ENCODE measurements around the gene FUT7. TPM values are rescaled to one million over a fixed set of nuclear protein-coding genes. Genes with fewer than 3 reads are reported as not detected.

Gene FUT7
- total RNA-seq, 2 experiments from 2014 or later, result 0.68 to 2.8 TPM

DNA sequence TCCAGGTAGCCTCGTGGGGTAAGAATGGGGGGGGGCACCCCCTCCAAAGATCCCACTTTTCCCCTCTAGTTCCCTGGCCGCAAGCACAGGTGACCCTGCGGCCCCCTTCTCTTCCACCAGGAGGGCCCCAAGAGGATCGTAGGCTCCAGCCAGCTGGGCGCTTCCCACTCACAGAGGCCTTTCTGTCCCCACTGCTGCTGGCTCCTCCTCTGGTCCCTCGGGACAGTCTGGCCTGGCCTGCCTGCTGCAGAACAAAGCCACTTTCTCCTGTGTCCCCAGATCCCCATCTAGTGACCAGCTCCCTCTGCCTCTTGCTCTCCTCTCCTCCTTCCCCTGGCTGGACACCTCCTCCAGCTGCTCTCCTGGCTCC is 39.0 kb upstream of the FUT7 start:
- Mint-ChIP-seq H3K4me3 (peak overlapping the region; percentile 78), H3K36me3 (peaks cover 1% of the 10 kb centered on the region), H3K27ac (peak overlapping the region; percentile 83), H3K4me1 (peaks cover 29% of the 10 kb centered on the region), H3K27me3 (no peaks in the 10 kb centered on the region), H3K9me3 (ENCODE audit: low read depth) (no peaks in the 10 kb centered on the region)
- no peak for DNase-seq
- CTCF ChIA-PET, result interaction anchor here (0.7 to 10.2 kb wide), 18 partner anchors 10 to 399 kb away, joined by 3 to 183 read pairs (median 7); partner anchors contain the start of genes ABCA2, AJM1, FUT7 and MAN1B1
- ATAC-seq, result no peak

DNA sequence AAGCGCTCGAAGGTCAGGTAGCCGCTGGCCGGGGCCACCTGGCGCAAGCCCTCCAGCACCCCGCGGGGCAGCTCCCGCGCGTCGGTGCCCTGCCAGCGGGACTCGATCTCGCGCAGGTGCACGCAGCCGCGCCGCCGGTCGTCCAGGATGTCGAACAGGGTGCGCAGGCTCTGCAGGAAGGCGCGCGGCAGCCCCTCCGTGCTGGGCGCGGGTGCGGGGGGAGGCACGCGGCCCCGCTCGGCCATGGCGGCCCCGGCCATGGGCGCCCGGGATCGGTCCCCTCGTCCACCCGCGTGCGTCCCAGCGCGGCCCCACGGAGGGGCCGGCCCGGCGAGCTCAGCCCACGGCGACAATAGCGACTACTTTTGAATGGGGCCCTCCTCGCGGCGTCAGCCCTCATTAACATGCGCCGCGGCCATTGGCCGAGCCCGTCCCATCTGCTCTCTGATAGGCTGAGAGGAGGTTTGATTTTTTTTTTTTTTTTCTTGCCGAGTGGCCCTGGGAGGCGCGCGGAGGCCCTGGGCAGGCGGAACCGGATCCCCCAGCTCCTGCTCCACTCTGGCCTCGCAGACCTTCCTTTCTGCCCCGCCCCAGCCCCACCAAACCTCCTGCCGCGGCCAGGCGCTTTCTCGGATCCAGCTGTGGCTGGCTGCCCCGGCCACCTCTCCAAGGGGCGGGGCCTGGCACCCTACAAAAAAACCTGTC is 38.5 kb upstream of the FUT7 start, which contains the start of gene SAPCD2:
TSS of gene SAPCD2 (minus strand) at position 357 of the 705 bp plus-strand sequence. CDS start at position 260, 97 bp downstream.
- CTCF ChIA-PET, result interaction anchor here (0.6 to 10.2 kb wide), 20 partner anchors 12 to 399 kb away, joined by 3 to 183 read pairs (median 7); partner anchors contain the start of genes ABCA2, AJM1, FUT7 and MAN1B1
- Mint-ChIP-seq H3K9me3 (ENCODE audit: low read depth) (no peaks in the 10 kb centered on the region), H3K27me3 (no peaks in the 10 kb centered on the region), H3K27ac (peak within 1 kb of the TSS; percentile 83), H3K4me3 (peak within 1 kb of the TSS; percentile 78), H3K4me1 (peaks cover 27% of the 10 kb centered on the region), H3K36me3 (peaks cover 1% of the 10 kb centered on the region)
- DNase-seq, result peak; percentile 93
- ATAC-seq, result peak; percentile 91

DNA sequence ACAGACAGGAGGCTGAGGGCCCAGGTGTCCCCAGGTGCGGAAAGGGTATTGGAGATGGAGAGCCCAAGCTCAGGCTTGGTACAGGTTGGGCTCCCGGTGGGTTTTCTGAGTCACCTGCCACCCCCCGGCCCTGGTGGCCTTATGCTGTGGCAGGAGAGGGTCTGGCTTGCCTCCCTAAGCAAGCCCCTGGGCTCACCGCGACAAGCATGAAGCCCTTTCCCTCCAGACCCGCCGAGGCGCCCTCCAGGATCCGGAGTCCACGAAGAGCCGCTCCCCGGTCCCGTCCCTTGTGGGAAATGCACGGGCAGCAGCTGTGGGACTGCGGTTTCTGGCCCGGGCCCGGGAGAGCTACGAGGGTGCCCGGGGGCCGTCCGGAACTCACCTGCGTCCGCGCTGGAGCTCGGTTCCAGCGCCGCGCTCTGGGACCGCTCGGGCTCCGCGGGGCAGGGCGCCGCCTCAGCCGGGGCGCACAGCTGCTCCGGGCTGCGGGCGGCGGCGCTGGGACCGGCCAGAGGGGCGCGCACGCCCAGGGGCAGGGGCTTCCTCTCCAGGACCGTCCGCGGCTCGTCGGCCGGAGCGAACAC is 37.7 kb upstream of the FUT7 start:
- ATAC-seq (peak; percentile 10), DNase-seq (no peak)
- Mint-ChIP-seq H3K9me3 (ENCODE audit: low read depth) (no peaks in the 10 kb centered on the region), H3K4me3 (peak overlapping the region; percentile 61), H3K27me3 (no peaks in the 10 kb centered on the region), H3K4me1 (peaks cover 27% of the 10 kb centered on the region), H3K27ac (peak overlapping the region; percentile 28), H3K36me3 (peaks cover 1% of the 10 kb centered on the region)
- CTCF ChIA-PET, result interaction anchor here (0.6 to 10.2 kb wide), 20 partner anchors 12 to 398 kb away, joined by 3 to 183 read pairs (median 8); partner anchors contain the start of genes ABCA2, AJM1, FUT7 and MAN1B1

DNA sequence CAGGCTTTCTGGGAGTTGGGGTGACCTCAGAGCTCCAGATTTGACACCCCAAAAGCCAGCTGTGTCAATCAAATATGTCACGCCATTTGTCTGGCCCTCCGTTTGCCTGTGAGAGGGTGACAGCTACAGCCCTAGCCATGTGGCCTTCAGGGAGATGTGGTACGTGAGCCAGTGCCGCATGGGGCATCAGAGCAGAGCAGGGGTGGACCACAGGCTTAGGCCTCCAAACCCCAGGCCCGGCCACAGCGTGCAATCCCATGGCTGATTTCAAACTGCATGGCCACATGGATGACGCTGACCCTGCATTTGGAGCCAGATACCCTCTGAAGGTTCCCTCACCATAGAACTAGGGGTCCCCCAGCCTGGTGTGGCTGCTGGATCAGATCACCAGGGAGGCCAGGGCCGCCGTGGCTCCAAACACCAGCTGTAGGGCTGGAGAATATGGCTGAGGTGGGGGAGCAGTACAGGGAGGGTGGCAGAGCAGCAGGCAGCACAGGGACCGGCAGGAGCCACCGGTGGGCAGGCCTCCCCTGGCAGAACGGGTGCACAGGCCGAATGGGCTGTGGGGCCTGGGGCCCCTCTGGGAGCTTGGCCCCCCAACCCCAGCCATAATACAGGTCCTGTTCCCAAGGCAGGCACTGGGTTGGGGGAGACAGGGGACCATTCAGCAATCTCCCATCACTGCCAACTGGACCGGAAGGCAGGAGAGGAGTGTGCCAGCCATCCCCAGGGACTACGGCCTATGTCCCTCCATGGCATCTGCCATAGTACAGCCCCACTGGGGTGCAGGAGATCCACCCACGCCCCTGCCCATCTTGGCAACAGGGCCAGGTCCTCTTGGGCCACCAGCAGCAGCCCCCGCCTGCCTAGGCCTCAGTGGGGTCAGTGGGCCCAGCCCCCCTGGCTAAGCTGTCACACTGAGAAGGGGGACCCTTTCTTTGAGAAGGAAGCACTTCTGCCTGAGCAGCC is 36.9 kb upstream of the FUT7 start:
- Mint-ChIP-seq H3K4me1 (peaks cover 29% of the 10 kb centered on the region), H3K27me3 (no peaks in the 10 kb centered on the region), H3K4me3 (peak overlapping the region; percentile 61), H3K36me3 (peaks cover 4% of the 10 kb centered on the region), H3K27ac (peak overlapping the region; percentile 24), H3K9me3 (ENCODE audit: low read depth) (no peaks in the 10 kb centered on the region)
- ATAC-seq (no peak), DNase-seq (no peak)
- CTCF ChIA-PET, result interaction anchor here (0.7 to 10.2 kb wide), 41 partner anchors 8 to 397 kb away, joined by 3 to 183 read pairs (median 5); partner anchors contain the start of genes ABCA2, AJM1, CYSRT1 and DPP7

DNA sequence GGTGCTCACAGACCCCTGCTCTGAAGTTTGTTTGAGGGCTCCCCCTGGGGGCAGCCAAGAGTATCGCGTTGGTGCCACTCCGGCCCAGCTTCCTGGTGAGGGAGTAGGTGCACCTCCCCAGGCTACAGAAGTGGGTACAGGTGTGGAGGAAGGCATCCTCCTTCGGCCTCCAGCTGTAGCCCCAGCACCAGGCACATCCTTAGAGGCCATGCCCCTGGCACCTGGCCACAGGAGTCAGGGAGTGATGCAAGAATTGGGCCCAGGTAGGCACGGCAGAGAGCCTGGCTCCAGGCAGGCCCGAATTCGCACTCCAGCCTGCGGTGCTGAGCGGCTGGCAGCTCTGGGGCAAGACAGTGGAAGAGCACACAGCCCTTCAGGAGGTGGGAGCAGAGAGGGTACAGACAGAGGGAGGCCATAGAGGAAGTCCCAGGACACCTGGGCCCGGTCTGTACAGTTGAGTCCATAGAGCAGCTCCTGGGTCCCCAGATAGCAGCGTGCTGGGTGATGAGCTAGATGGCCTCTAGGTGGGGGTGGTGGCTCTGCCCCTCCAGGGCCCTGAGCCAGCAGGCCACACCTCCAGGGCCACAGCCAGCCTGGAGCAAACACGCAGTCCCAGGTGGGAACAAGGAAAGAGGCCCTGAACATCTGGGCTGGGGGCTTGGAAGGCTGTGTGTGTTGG is 36.1 kb upstream of the FUT7 start:
- Mint-ChIP-seq H3K27ac (peak overlapping the region; percentile 63), H3K36me3 (peaks cover 4% of the 10 kb centered on the region), H3K4me3 (peak overlapping the region; percentile 41), H3K9me3 (ENCODE audit: low read depth) (no peaks in the 10 kb centered on the region), H3K4me1 (peaks cover 28% of the 10 kb centered on the region), H3K27me3 (no peaks in the 10 kb centered on the region)
- CTCF ChIA-PET, result interaction anchor here (0.6 to 10.2 kb wide), 53 partner anchors 9 to 338 kb away, joined by 3 to 183 read pairs (median 5); partner anchors contain the start of genes ABCA2, AJM1, CCDC183 and CYSRT1
- peak; percentile 48 for ATAC-seq
- peak; percentile 91 for DNase-seq

DNA sequence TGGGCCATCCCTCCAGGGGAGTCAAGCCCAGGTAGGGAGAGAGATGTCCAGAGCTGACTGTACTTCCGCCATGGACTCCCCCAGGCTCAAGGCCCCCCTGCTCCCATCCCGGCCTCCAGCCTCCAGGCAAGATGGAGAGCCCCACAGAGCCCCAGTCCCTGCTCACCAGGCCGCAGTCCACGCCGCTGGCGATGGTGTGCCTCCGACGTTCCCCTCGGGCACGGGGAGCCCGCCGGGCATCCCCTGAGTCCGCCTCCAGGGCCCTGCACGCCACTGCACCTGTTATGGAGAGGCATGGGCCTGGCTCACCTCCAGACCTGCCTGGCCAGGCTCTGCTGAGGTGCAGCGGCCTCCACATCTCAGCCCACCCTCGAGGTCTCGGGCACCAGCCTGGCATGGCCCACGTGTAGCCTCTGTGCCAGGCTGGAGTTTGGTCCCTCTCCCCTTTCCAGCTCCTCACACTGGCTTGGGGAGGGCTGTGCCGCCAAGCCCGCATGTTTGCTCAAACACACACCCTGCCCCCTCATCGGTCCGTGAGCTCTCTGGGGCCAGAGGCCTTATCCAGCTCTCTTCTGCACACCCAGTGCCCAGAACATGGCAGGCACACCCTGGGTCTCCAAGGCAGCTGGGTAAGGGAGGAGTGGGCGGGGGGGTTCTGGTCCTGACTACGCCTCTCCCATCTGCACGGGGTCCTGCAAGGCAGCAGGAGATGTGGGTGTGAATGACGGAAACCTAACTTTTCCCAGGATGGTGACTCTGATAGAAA is 34.4 kb upstream of the FUT7 start:
- no peaks in the 10 kb centered on the region for H3K27me3 Mint-ChIP-seq
- DNase-seq (no peak), ATAC-seq (no peak)
- H3K36me3 Mint-ChIP-seq, result peaks cover 4% of the 10 kb centered on the region
- H3K9me3 Mint-ChIP-seq (ENCODE audit: low read depth), result no peaks in the 10 kb centered on the region
- H3K4me1 Mint-ChIP-seq, result peaks cover 20% of the 10 kb centered on the region
- CTCF ChIA-PET, result interaction anchor here (1.1 to 10.2 kb wide), 15 partner anchors 9 to 249 kb away, joined by 3 to 183 read pairs (median 22); partner anchors contain the start of genes ABCA2, CLIC3, ENTPD2 and FUT7
- H3K4me3 Mint-ChIP-seq, result no peak overlapping the region
- H3K27ac Mint-ChIP-seq, result no peak overlapping the region

DNA sequence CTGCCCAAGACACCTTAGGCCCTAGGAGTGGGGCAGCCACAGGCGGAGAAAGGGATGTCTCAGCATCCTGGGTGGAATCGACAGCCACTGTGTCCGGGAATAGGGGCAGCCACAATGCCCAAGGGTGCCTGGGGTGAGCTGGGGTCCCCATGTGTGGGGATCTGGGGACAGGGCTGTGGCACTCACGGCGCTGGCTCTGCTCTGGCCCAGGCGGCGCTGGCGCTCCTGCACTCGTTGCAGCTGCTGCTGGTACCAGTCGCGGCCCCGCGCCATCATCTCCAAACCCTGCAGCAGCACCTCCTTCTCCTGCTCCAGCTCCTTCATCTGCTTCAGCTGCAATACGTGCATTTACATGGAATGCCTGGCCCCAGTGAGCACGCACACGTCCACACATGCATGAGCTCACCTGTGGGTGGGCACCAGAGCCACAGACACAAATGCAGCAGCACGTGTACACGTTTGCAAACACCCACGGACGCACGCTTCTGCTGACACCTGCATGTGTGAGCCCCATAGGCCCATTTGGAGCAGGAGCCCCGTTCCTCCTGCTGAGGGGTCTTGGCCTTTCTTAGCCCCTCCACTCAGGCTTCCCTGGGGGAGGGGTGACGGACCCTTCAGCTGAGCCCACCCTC is 33.6 kb upstream of the FUT7 start:
- H3K27ac Mint-ChIP-seq, result no peak overlapping the region
- H3K4me1 Mint-ChIP-seq, result peaks cover 15% of the 10 kb centered on the region
- H3K4me3 Mint-ChIP-seq, result no peak overlapping the region
- peaks cover 4% of the 10 kb centered on the region for H3K36me3 Mint-ChIP-seq
- no peaks in the 10 kb centered on the region for H3K9me3 Mint-ChIP-seq (ENCODE audit: low read depth)
- CTCF ChIA-PET, result interaction anchor here (1.6 to 10.2 kb wide), 7 partner anchors 8 to 38 kb away, joined by 4 to 183 read pairs (median 95); partner anchors contain the start of genes ABCA2, FUT7, MAN1B1 and NPDC1
- ATAC-seq (no peak), DNase-seq (no peak)
- peaks cover 3% of the 10 kb centered on the region for H3K27me3 Mint-ChIP-seq

DNA sequence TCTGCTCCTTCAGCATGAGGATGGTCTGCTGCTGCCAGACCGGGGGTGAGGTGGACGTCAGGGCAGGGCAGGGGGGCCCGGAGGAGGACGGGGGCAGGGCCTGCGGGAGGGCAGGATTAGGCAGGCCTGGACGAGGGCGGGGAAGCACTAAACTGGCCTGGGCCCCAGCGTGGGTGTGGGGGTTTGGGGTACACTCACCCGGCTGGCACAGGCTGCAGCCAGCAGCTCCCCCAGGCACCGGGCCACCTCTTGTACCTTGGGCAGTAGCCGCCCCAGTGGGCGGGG is 32.9 kb upstream of the FUT7 start:
- no peak for ATAC-seq
- Mint-ChIP-seq H3K4me3 (no peak overlapping the region), H3K27me3 (peaks cover 3% of the 10 kb centered on the region), H3K27ac (no peak overlapping the region), H3K9me3 (ENCODE audit: low read depth) (no peaks in the 10 kb centered on the region), H3K36me3 (peaks cover 4% of the 10 kb centered on the region), H3K4me1 (peaks cover 15% of the 10 kb centered on the region)
- DNase-seq, result no peak
- CTCF ChIA-PET, result interaction anchor here (1.2 to 10.2 kb wide), 14 partner anchors 11 to 335 kb away, joined by 3 to 183 read pairs (median 5); partner anchors contain the start of genes ABCA2, FUT7, MAN1B1 and NPDC1

DNA sequence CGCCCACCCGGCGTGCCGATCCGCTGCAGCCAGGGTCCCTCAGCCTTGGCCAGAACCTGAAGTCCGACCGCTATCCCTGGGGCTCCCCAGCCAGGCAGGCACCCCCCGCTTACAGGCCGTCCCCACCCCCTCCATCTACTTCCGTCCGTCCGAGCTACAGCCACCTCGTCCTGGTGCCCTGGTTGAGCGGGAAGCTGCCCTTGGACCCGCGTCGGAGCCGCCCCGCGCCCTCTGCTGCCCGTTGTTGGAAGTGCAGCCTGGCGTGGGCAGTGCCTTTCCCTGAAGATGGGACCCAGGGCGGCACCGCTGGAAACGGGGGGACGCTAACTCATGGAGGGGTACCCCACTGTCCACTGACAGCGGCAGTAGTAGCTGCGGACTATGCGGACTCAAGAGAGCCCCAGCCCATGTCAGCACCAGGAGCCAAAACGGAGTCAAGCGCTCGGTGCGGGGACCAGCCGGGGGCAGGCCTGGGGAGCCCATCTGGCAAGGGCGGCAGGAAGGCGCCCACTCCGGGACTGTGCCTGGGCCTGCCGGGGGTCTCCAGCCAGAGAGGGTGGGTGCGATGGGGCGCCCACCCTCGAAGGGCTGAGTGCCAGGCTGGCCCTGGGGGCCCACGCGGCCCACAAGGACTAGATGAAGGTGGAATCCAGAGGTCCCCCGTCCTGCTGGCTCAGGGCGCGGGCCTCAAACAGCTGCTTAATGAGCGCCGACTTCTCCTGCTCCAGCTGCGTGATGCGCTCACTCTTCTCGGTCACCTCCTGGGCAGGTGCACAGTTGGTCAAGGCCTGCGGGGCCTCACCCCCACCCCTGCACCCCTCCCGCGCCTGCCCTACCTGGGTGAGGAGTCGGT is 32.4 kb upstream of the FUT7 start:
- CTCF ChIA-PET, result interaction anchor here (0.7 to 10.2 kb wide), 26 partner anchors 8 to 334 kb away, joined by 3 to 183 read pairs (median 4); partner anchors contain the start of genes ABCA2, FUT7, MAN1B1 and NPDC1
- H3K4me1 Mint-ChIP-seq, result peaks cover 15% of the 10 kb centered on the region
- ATAC-seq (no peak), DNase-seq (no peak)
- no peaks in the 10 kb centered on the region for H3K9me3 Mint-ChIP-seq (ENCODE audit: low read depth)
- peaks cover 3% of the 10 kb centered on the region for H3K27me3 Mint-ChIP-seq
- peaks cover 4% of the 10 kb centered on the region for H3K36me3 Mint-ChIP-seq
- H3K4me3 Mint-ChIP-seq, result no peak overlapping the region
- no peak overlapping the region for H3K27ac Mint-ChIP-seq

DNA sequence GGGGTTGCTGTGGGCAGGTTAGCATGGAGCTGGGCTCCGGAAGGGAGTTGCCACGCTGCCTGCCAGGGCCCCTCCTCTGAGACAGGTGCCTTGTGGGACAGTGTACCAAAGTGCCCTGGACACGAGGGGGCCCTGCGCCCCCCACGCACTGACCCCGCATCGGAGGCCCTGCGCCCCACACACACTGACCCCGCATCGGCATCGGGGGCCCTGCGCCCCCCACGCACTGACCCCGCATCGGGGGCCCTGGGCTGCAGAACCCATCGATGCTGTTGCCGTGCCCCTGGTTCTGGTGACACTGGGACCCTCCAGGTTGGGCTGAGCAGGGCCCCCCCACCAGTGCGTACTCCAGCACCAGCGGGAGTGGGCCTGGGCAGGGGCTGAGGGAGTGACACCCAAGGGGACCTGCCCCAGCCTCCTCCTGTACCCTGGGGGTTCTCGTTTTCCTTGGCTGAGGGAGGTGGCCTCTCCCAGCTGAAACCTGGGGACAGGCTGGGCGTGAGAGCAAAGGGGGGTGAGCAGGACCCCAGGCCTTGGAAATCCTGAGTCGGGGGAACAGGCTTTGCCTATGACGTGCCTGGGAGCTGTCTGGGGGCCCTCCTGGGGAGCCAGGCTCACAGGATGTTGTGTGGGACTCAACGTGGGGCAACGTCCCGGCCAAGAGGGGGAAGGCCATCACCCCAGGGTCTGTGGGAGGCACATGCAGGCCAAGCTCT is 31.6 kb upstream of the FUT7 start:
- no peak overlapping the region for H3K27ac Mint-ChIP-seq
- no peak for DNase-seq
- H3K4me1 Mint-ChIP-seq, result peaks cover 11% of the 10 kb centered on the region
- CTCF ChIA-PET, result interaction anchor here (0.7 to 10.2 kb wide), 26 partner anchors 9 to 333 kb away, joined by 3 to 183 read pairs (median 4); partner anchors contain the start of genes ABCA2, FUT7, MAN1B1 and NPDC1
- no peak overlapping the region for H3K4me3 Mint-ChIP-seq
- H3K9me3 Mint-ChIP-seq (ENCODE audit: low read depth), result no peaks in the 10 kb centered on the region
- H3K27me3 Mint-ChIP-seq, result peaks cover 4% of the 10 kb centered on the region
- H3K36me3 Mint-ChIP-seq, result peaks cover 4% of the 10 kb centered on the region
- ATAC-seq, result no peak
